Peyer's patch (tissue), 4 donors: ENCODE measurements around the gene PIK3C3.

Source experiments
- CTCF ChIP-seq, 6 experiments: fragments of 450-650 bp in 4 of 6; fragments of 200-600 bp in 2 of 6; sonication (generic) in 1 of 6; IDR thresholded peaks; one replicate each; pipeline ENCODE4 v1.5.1; 2017 to 2019; ENCODE audit warnings: antibody characterized with exemption in 6 of 6, mild to moderate bottlenecking in 3 of 6, moderate library complexity in 1 of 6
- POLR2A ChIP-seq, 2 donors: fragments of 450-650 bp; IDR thresholded peaks; one replicate each; pipeline ENCODE4 v1.5.1; 2017; ENCODE audit warnings: antibody characterized with exemption in 2 of 2, mild to moderate bottlenecking in 2 of 2, moderate library complexity in 2 of 2

- no peak for TF ChIP-seq CTCF (IDR thresholded peaks at IDR 0.05)
- no peak for TF ChIP-seq POLR2A (IDR thresholded peaks at IDR 0.05)
Observed at GRCh38 chr18:42067518-42067917, 112.5 kb downstream of the PIK3C3 start.
